IMR-90 (cell line): ENCODE data around the gene SYT5. TPM values are rescaled to one million over a fixed set of nuclear protein-coding genes. Genes with fewer than 3 reads are reported as not detected.

ENCODE experiments used
- ATAC-seq: fragments of 200-7000 bp; cut with Tn5 transposase; 2 replicates; pipeline ENCODE4 v1.9.1; 2020; ENCODE audit warnings: low read depth, mild to moderate bottlenecking, moderate library complexity
- BruUV-seq: library from RNA; stranded (reverse); fragments of 400-500 nt; replicated peaks from 2 replicates; lab custom pipeline; 2021; lab: Mats Ljungman, UMichigan
- CTCF ChIA-PET: fragments of 300-600 bp; formaldehyde crosslinking; extraction: SDS; loops from one replicate; lab custom pipeline; 2021; ENCODE audit warnings: antibody characterized with exemption; lab: Yijun Ruan, JAX
- POLR2A ChIA-PET: fragments of 300-600 bp; sonication (Branson Sonifier 250); formaldehyde crosslinking; loops from one replicate; lab custom pipeline; 2022; ENCODE audit warnings: antibody characterized with exemption; ENCODE audit not compliant: unreplicated experiment; lab: Charles Lee
- DNase-seq: peaks from one replicate; pipeline ENCODE4 v3.0.0; 2013
- H2AFZ ChIP-seq: replicated peaks from 2 replicates; pipeline ENCODE3; 2013; ENCODE audit warnings: low read length, mild to moderate bottlenecking; ENCODE audit not compliant: poor library complexity
- H2AK5ac ChIP-seq: 2 replicates; pipeline ENCODE4 v1.6.1; 2013; ENCODE audit warnings: low read depth, low read length, inconsistent platforms
- H2AK9ac ChIP-seq: replicated peaks from 2 replicates; pipeline ENCODE3; 2013; ENCODE audit warnings: mild to moderate bottlenecking, low read depth, low read length, moderate library complexity; ENCODE audit not compliant: poor library complexity
- H2BK120ac ChIP-seq: 2 replicates; pipeline ENCODE4 v1.6.1; 2013; ENCODE audit warnings: low read depth, low read length, inconsistent platforms
- H2BK15ac ChIP-seq: 3 replicates; pipeline ENCODE4 v1.6.1; 2013; ENCODE audit warnings: low read depth, low read length, inconsistent platforms
- H2BK20ac ChIP-seq: 2 replicates; pipeline ENCODE4 v1.6.1; 2013; ENCODE audit warnings: low read depth, mild to moderate bottlenecking, inconsistent platforms, low read length, moderate library complexity
- H2BK5ac ChIP-seq: 2 replicates; pipeline ENCODE4 v1.6.1; 2013; ENCODE audit warnings: mild to moderate bottlenecking, low read depth, low read length, inconsistent platforms; ENCODE audit not compliant: poor library complexity, severe bottlenecking
- H3K14ac ChIP-seq: replicated peaks from 2 replicates; pipeline ENCODE4 v1.6.1; 2013; ENCODE audit warnings: low read depth, low read length, inconsistent platforms
- H3K18ac ChIP-seq: 2 replicates; pipeline ENCODE4 v1.6.1; 2013; ENCODE audit warnings: low read depth, low read length, control low read depth
- H3K23ac ChIP-seq: 2 replicates; pipeline ENCODE4 v1.6.1; 2013; ENCODE audit warnings: low read depth, low read length, inconsistent platforms
- H3K27ac ChIP-seq: 2 replicates; pipeline ENCODE4 v1.5.1; 2013; ENCODE audit warnings: mild to moderate bottlenecking, control low read depth, low read length; ENCODE audit not compliant: insufficient read depth
- H3K27me3 ChIP-seq: 2 replicates; pipeline ENCODE4 v1.6.1; 2013; ENCODE audit warnings: low read length; ENCODE audit not compliant: control insufficient read depth, insufficient read depth
- H3K36me3 ChIP-seq: 2 replicates; pipeline ENCODE4 v1.6.1; 2013; ENCODE audit warnings: low read length, mixed read lengths; ENCODE audit not compliant: control insufficient read depth, insufficient read depth
- H3K4ac ChIP-seq: 2 replicates; pipeline ENCODE4 v1.6.1; 2013; ENCODE audit warnings: low read depth, low read length, inconsistent platforms
- H3K4me1 ChIP-seq: 2 replicates; pipeline ENCODE4 v1.6.1; 2013; ENCODE audit warnings: low read length, mixed read lengths; ENCODE audit not compliant: control insufficient read depth, insufficient read depth
- H3K4me2 ChIP-seq: 2 replicates; pipeline ENCODE4 v1.6.1; 2013; ENCODE audit warnings: low read depth, mild to moderate bottlenecking, control low read depth, low read length, moderate library complexity
- H3K4me3 ChIP-seq: 2 replicates; pipeline ENCODE4 v1.5.1; 2013; ENCODE audit warnings: low read depth, mild to moderate bottlenecking, control low read depth, low read length, moderate library complexity; ENCODE audit not compliant: insufficient read depth
- H3K56ac ChIP-seq: 2 replicates; pipeline ENCODE4 v1.6.1; 2013; ENCODE audit warnings: low read length, inconsistent platforms; ENCODE audit not compliant: insufficient read depth; ENCODE audit errors: extremely low read depth
- H3K79me1 ChIP-seq, 2 experiments: 2 replicates each; pipeline ENCODE4 v1.6.1; 2013; ENCODE audit warnings: low read length in 2 of 2, inconsistent platforms in 1 of 2, low read depth in 1 of 2
- H3K9ac ChIP-seq: 2 replicates; pipeline ENCODE4 v1.6.1; 2013; ENCODE audit warnings: low read depth, low read length, control low read depth
- H3K9me1 ChIP-seq: 2 replicates; pipeline ENCODE4 v1.6.1; 2013; ENCODE audit warnings: low read length, inconsistent platforms; ENCODE audit not compliant: insufficient read depth
- H3K9me3 ChIP-seq: 2 replicates; pipeline ENCODE4 v1.6.1; 2013; ENCODE audit warnings: low read length; ENCODE audit not compliant: control insufficient read depth, insufficient read depth
- H4K20me1 ChIP-seq: 2 replicates; pipeline ENCODE4 v1.6.1; 2013; ENCODE audit warnings: low read length, inconsistent platforms; ENCODE audit not compliant: insufficient read depth
- H4K5ac ChIP-seq: 2 replicates; pipeline ENCODE4 v1.6.1; 2013; ENCODE audit warnings: mild to moderate bottlenecking, low read depth, low read length, control low read depth
- H4K8ac ChIP-seq, 2 experiments: 2 replicates each; pipeline ENCODE4 v1.6.1; 2013; ENCODE audit warnings: low read depth in 2 of 2, low read length in 2 of 2, control low read depth in 1 of 2, inconsistent platforms in 1 of 2
- H4K91ac ChIP-seq: 2 replicates; pipeline ENCODE4 v1.6.1; 2013; ENCODE audit warnings: low read depth, low read length, inconsistent platforms; ENCODE audit not compliant: insufficient read depth
- BHLHE40 ChIP-seq: fragments of 150-350 bp; IDR thresholded peaks from 2 replicates; pipeline ENCODE4 v1.6.1; 2016; ENCODE audit warnings: mild to moderate bottlenecking, low read depth, low read length
- CEBPB ChIP-seq: IDR thresholded peaks from 2 replicates; pipeline ENCODE4 v1.6.1; 2012; ENCODE audit warnings: low read depth, low read length, improper control_type of control experiment
- CHD1 ChIP-seq: IDR thresholded peaks from 2 replicates; pipeline ENCODE4 v1.6.1; 2012; ENCODE audit warnings: low read depth, low read length, improper control_type of control experiment
- CTCF ChIP-seq: conservative IDR thresholded peaks from 2 replicates; pipeline ENCODE4 v1.5.1; 2012; ENCODE audit warnings: mild to moderate bottlenecking, low read depth, low read length, improper control_type of control experiment
- ELK1 ChIP-seq: fragments of 150-350 bp; IDR thresholded peaks from 2 replicates; pipeline ENCODE4 v1.6.1; 2016; ENCODE audit warnings: low read depth, mild to moderate bottlenecking, low read length, moderate library complexity, borderline replicate concordance
- FOS ChIP-seq: fragments of 150-350 bp; IDR thresholded peaks from 2 replicates; pipeline ENCODE4 v1.6.1; 2016; ENCODE audit warnings: low read depth, low read length
- MAFK ChIP-seq: IDR thresholded peaks from 2 replicates; pipeline ENCODE4 v1.6.1; 2012; ENCODE audit warnings: low read depth, low read length, improper control_type of control experiment
- MAZ ChIP-seq: IDR thresholded peaks from 2 replicates; pipeline ENCODE4 v1.6.1; 2012; ENCODE audit warnings: low read depth, mild to moderate bottlenecking, low read length, improper control_type of control experiment, moderate library complexity, borderline replicate concordance
- MXI1 ChIP-seq: IDR thresholded peaks from 2 replicates; pipeline ENCODE4 v1.6.1; 2012; ENCODE audit warnings: low read depth, mild to moderate bottlenecking, low read length, moderate library complexity, borderline replicate concordance
- NFE2L2 ChIP-seq: fragments of 150-350 bp; IDR thresholded peaks from 2 replicates; pipeline ENCODE4 v1.6.1; 2016; ENCODE audit warnings: low read depth, mild to moderate bottlenecking, low read length
- POLR2A ChIP-seq: IDR thresholded peaks from 2 replicates; pipeline ENCODE4 v1.6.1; 2012; ENCODE audit warnings: mild to moderate bottlenecking, low read depth, low read length
- RAD21 ChIP-seq: IDR thresholded peaks from 2 replicates; pipeline ENCODE4 v1.6.1; 2012; ENCODE audit warnings: low read length, improper control_type of control experiment
- RCOR1 ChIP-seq: IDR thresholded peaks from 2 replicates; pipeline ENCODE4 v1.6.1; 2012; ENCODE audit warnings: mild to moderate bottlenecking, low read length, improper control_type of control experiment; ENCODE audit not compliant: insufficient replicate concordance
- RFX5 ChIP-seq: IDR thresholded peaks from 2 replicates; pipeline ENCODE4 v1.8.0; 2012; ENCODE audit warnings: low read depth, mild to moderate bottlenecking, low read length, moderate library complexity
- SMC3 ChIP-seq: fragments of 150-350 bp; IDR thresholded peaks from 2 replicates; pipeline ENCODE4 v1.6.1; 2016; ENCODE audit warnings: low read depth, mild to moderate bottlenecking, antibody characterized with exemption, low read length, moderate library complexity
- USF2 ChIP-seq: fragments of 150-350 bp; IDR thresholded peaks from 2 replicates; pipeline ENCODE4 v1.6.1; 2017; ENCODE audit warnings: mild to moderate bottlenecking, antibody characterized with exemption, low read length, low read depth
- WGBS, 2 experiments: methylation state at CpG; one replicate each; pipeline versions ENCODE4 v1.1.5 to v1.1.7; 2013; ENCODE audit warnings: missing lambda C conversion rate in 2 of 2; ENCODE audit not compliant: insufficient read length in 1 of 2; ENCODE audit errors: extremely low coverage in 2 of 2; 5-methylcytosine and 5-hydroxymethylcytosine counted together
- dilution Hi-C: fragments of 300-500 bp; cut with HindIII; formaldehyde crosslinking; loops from one replicate; pipeline ENCODE4 v1.14.3; 2018; ENCODE audit warnings: low sequenced_read_pairs; ENCODE audit not compliant: unreplicated experiment
- in situ Hi-C: fragments of 300-500 bp; cut with MboI; formaldehyde crosslinking; loops from 3 replicates; pipeline ENCODE4 v1.14.3; 2019; ENCODE audit warnings: low sequenced_read_pairs, inconsistent platforms, mixed read lengths
- intact Hi-C: fragments of 100-400 bp; cut with micrococcal nuclease; formaldehyde crosslinking; loops from 2 replicates; pipeline ENCODE4 v1.10.0; 2022
- polyA plus RNA-seq, 3 experiments: library from polyadenylated mRNA; depleted of rRNA; stranded (reverse); fragments of >200 nt; gene quantifications; 2 replicates each; pipeline ENCODE4 v1.2.3, GENCODE V29; 2012; ENCODE audit warnings: low replicate concordance in 1 of 3
- total RNA-seq: library from RNA; depleted of rRNA; stranded (reverse); fragments of >200 nt; gene quantifications from 2 replicates; pipeline ENCODE4 v1.2.3, GENCODE V29; 2012

Gene SYT5
- total and polyA plus RNA-seq, 2 of the 4 experiments (the other 2 are of a cell fraction) = under 0.01 to 0.15 TPM

- peaks cover 17% of the 10 kb centered on the region for H3K36me3 ChIP-seq
- no peak overlapping the region for H3K4me3 ChIP-seq
- H3K4me1 ChIP-seq = no peaks in the 10 kb centered on the region
- intact Hi-C loops (no loop called here), dilution Hi-C loops (no loop called here), in situ Hi-C loops (loop anchor here (5.0 kb wide), 1 partner anchor 33 kb away; the partner anchor contains the start of gene PPP6R1)
- H4K5ac ChIP-seq = no peak overlapping the region
- no peak overlapping the region for H3K23ac ChIP-seq
- 0 out of 2 replicates have a peak, but pooled peaks cover 6% of the 10 kb centered on the region for H3K9me1 ChIP-seq
- no peak overlapping the region for H2AK5ac ChIP-seq
- H2BK15ac ChIP-seq = no peak overlapping the region
- no peak overlapping the region for H2AK9ac ChIP-seq
- no peak for TF ChIP-seq SMC3
- TF ChIP-seq BHLHE40 = no peak
- no peak for TF ChIP-seq POLR2A
- no peak for TF ChIP-seq FOS
- no peak for TF ChIP-seq CTCF
- TF ChIP-seq MXI1 = no peak
- TF ChIP-seq MAZ = no peak
- TF ChIP-seq CHD1 = no peak
- no peak for TF ChIP-seq CEBPB
- TF ChIP-seq USF2 = no peak
- no peak for TF ChIP-seq RAD21
- no peak for TF ChIP-seq RFX5
- TF ChIP-seq RCOR1 = no peak
- TF ChIP-seq NFE2L2 = no peak
- no peak for TF ChIP-seq ELK1
- no peak for TF ChIP-seq MAFK
- no peak overlapping the region for H3K9ac ChIP-seq
- no peak overlapping the region for H3K27ac ChIP-seq
- H4K8ac ChIP-seq = no peak overlapping the region
- ChIA-PET POLR2A (no interaction called here), CTCF (no interaction called here)
- no peak overlapping the region for H4K91ac ChIP-seq
- ATAC-seq = no peak
- H3K27me3 ChIP-seq = no peaks in the 10 kb centered on the region
- no TSS peak for BruUV-seq
- 85% methylated on average over 14 of the region's 26 CpGs; no CpG with 5 or more reads in 1 of the 2 experiments for WGBS, 2 experiments
- no peak overlapping the region for H3K18ac ChIP-seq
- DNase-seq = no peak
- no peak overlapping the region for H2AFZ ChIP-seq
- no peak overlapping the region for H3K56ac ChIP-seq
- H3K4ac ChIP-seq = no peak overlapping the region
- H4K20me1 ChIP-seq = peaks cover 11% of the 10 kb centered on the region
- no peak overlapping the region for H3K14ac ChIP-seq
- no peak overlapping the region for H3K4me2 ChIP-seq
- no peak overlapping the region for H2BK120ac ChIP-seq
- no peaks in the 10 kb centered on the region for H3K79me1 ChIP-seq
- no peak overlapping the region for H2BK20ac ChIP-seq
- H2BK5ac ChIP-seq = no peak overlapping the region
- H3K9me3 ChIP-seq = no peaks in the 10 kb centered on the region
Observed at GRCh38 chr19:55224038-55224665, 44.1 kb upstream of the SYT5 start.
